Endodermal cell (in vitro differentiated cells): ENCODE data around the gene CLEC18C. TPM values are rescaled to one million over a fixed set of nuclear protein-coding genes. Genes with fewer than 3 reads are reported as not detected.
"Not testable (repeated sequence)": the region's sequence is repeated elsewhere in the genome, so short reads cannot be mapped to it uniquely, and the experiment has no call there.

Experiments used
- DNase-seq: peaks from one replicate; pipeline ENCODE4 v3.0.0-alpha.2; 2017
- H3K27ac ChIP-seq: 2 replicates; pipeline ENCODE4 v1.5.1; 2013; ENCODE audit warnings: mild to moderate bottlenecking, low read depth, low read length, moderate library complexity
- H3K27me3 ChIP-seq: 2 replicates; pipeline ENCODE4 v1.6.1; 2013; ENCODE audit warnings: mild to moderate bottlenecking, low read length, moderate library complexity; ENCODE audit not compliant: insufficient read depth, control insufficient read depth, poor library complexity, severe bottlenecking
- H3K36me3 ChIP-seq: 2 replicates; pipeline ENCODE4 v1.7.0; 2013; ENCODE audit warnings: mild to moderate bottlenecking, low read length, moderate library complexity; ENCODE audit not compliant: control insufficient read depth, insufficient read depth
- H3K4me1 ChIP-seq: one replicate; pipeline ENCODE4 v1.7.0; 2013; ENCODE audit warnings: low read length; ENCODE audit not compliant: control insufficient read depth, insufficient read depth
- H3K4me3 ChIP-seq: 2 replicates; pipeline ENCODE4 v1.5.1; 2013; ENCODE audit warnings: mild to moderate bottlenecking, low read length, moderate library complexity
- H3K9ac ChIP-seq: 2 replicates; pipeline ENCODE4 v1.6.1; 2013; ENCODE audit warnings: mild to moderate bottlenecking, low read length, moderate library complexity; ENCODE audit not compliant: poor library complexity, severe bottlenecking; ENCODE audit errors: extremely low read depth
- H3K9me3 ChIP-seq: 2 replicates; pipeline ENCODE4 v1.6.1; 2013; ENCODE audit warnings: mild to moderate bottlenecking, low read length, moderate library complexity; ENCODE audit not compliant: control insufficient read depth
- H3K27ac Mint-ChIP-seq: 2 replicates; pipeline ENCODE4 v1.8.0; 2020; ENCODE audit warnings: mixed read lengths
- H3K27me3 Mint-ChIP-seq: 2 replicates; pipeline ENCODE4 v1.8.0; 2021; ENCODE audit warnings: mild to moderate bottlenecking, mixed read lengths; ENCODE audit not compliant: insufficient read depth
- H3K36me3 Mint-ChIP-seq: 2 replicates; pipeline ENCODE4 v1.8.0; 2020; ENCODE audit warnings: low read depth, mixed read lengths
- H3K4me1 Mint-ChIP-seq: 2 replicates; pipeline ENCODE4 v1.8.0; 2020; ENCODE audit warnings: mixed read lengths
- H3K4me3 Mint-ChIP-seq: 2 replicates; pipeline ENCODE4 v1.8.0; 2020; ENCODE audit warnings: mild to moderate bottlenecking, moderate library complexity, mixed read lengths
- H3K9me3 Mint-ChIP-seq: 2 replicates; pipeline ENCODE4 v1.8.0; 2020; ENCODE audit warnings: mild to moderate bottlenecking, mixed read lengths
- WGBS, 2 experiments: methylation state at CpG; one replicate each; pipeline versions ENCODE4 v1.1.5 to v1.1.7; 2013; ENCODE audit warnings: missing lambda C conversion rate in 2 of 2, mixed read lengths in 1 of 2; ENCODE audit not compliant: insufficient coverage in 1 of 2, insufficient read length in 1 of 2; 5-methylcytosine and 5-hydroxymethylcytosine counted together
- total RNA-seq, 2 donors: library from RNA; stranded (reverse); fragmentation: NEBNext Ultra II Directional in 1 of 2; extraction: Animal tissue kit (Norgen Biotek cat#: 25700) in 1 of 2; gene quantifications; 2 replicates in 1 of 2; 3 replicates in 1 of 2; pipeline ENCODE4 v1.2.1, GENCODE V29; 2021

The CLEC18C gene
- total RNA-seq, 2 donors from 2014 or later: 0.20 TPM; not detected in 1

DNA sequence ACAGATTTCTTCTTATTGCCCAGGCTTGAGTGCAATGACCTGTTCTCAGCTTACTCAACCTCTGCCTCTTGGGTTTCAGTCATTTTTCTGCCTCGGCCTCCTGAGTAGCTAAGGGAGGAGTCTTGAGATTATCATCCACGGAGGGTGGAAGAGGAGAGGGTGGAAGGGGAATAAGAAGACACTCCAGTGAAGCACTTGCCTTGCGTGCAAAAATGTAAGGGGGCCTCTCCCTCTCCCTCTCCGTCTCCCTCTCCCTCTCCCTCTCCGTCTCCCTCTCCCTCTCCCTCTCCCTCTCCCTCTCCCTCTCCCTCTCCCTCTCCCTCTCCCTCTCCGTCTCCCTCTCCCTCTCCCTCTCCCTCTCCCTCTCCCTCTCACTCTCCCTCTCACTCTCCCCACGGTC is 29.9 kb downstream of the CLEC18C start:
- not testable (repeated sequence) for H3K9ac ChIP-seq, H3K4me3 Mint-ChIP-seq, DNase-seq, H3K27me3 ChIP-seq, H3K27ac ChIP-seq, H3K4me1 ChIP-seq, H3K27ac Mint-ChIP-seq, H3K36me3 ChIP-seq, H3K9me3 ChIP-seq, H3K27me3 Mint-ChIP-seq, H3K4me3 ChIP-seq, H3K4me1 Mint-ChIP-seq
- Mint-ChIP-seq H3K36me3 (peaks cover 26% of the 10 kb centered on the region), H3K9me3 (peaks cover 15% of the 10 kb centered on the region)
- 95 to 100% methylated on average over 1 to 2 of the region's 7 CpGs for WGBS, 2 experiments

- H3K36me3 Mint-ChIP-seq: peaks cover 26% of the 10 kb centered on the region
- H3K9me3 Mint-ChIP-seq: peaks cover 15% of the 10 kb centered on the region
- not testable (repeated sequence) for H3K9me3 ChIP-seq, H3K4me1 Mint-ChIP-seq, H3K4me1 ChIP-seq, H3K9ac ChIP-seq, H3K4me3 ChIP-seq, H3K27me3 Mint-ChIP-seq, H3K36me3 ChIP-seq, H3K27ac Mint-ChIP-seq, H3K4me3 Mint-ChIP-seq, H3K27ac ChIP-seq, H3K27me3 ChIP-seq, DNase-seq
- WGBS, 2 experiments: 99% methylated on average over 8 of the region's 29 CpGs; no CpG with 5 or more reads in 1 of the 2 experiments
Observed at GRCh38 chr16:70204010-70204409, 30.4 kb downstream of the CLEC18C start.

- H3K27ac Mint-ChIP-seq, H3K4me1 Mint-ChIP-seq, H3K27me3 Mint-ChIP-seq, DNase-seq, H3K27me3 ChIP-seq, H3K4me3 Mint-ChIP-seq, H3K4me3 ChIP-seq, H3K9me3 ChIP-seq, H3K9ac ChIP-seq, H3K4me1 ChIP-seq, H3K27ac ChIP-seq, H3K36me3 ChIP-seq: not testable (repeated sequence)
- Mint-ChIP-seq H3K9me3 (peaks cover 15% of the 10 kb centered on the region), H3K36me3 (peaks cover 31% of the 10 kb centered on the region)
- 90% methylated on average over 16 of the region's 46 CpGs; no CpG with 5 or more reads in 1 of the 2 experiments for whole genome bisulfite sequencing, 2 experiments
Observed at GRCh38 chr16:70204668-70205405, 31.2 kb downstream of the CLEC18C start.

DNA sequence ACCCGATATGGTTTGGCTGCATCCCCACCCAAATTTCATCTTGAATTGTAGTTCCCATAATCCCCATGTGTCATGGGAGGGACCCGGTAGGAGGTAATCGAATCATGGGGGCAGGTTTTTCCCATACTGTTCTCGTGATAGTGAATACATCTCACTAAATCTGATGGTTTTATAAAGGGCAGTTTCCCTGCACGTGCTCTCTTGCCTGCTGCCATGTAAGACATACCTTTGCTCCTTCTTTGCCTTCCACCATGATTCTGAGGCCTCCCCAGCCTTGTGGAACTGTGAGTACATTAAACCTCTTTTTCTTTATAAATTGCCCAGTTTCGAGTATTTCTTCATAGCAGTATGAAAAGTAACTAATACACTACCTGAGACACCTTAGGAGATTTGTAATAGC is 32.8 kb downstream of the CLEC18C start:
- H3K27me3 Mint-ChIP-seq, H3K4me1 ChIP-seq, H3K36me3 ChIP-seq, H3K9ac ChIP-seq, H3K27me3 ChIP-seq, H3K27ac Mint-ChIP-seq, H3K27ac ChIP-seq, H3K4me3 Mint-ChIP-seq, H3K4me1 Mint-ChIP-seq, H3K4me3 ChIP-seq, DNase-seq, H3K9me3 ChIP-seq: not testable (repeated sequence)
- Mint-ChIP-seq H3K36me3 (peaks cover 37% of the 10 kb centered on the region), H3K9me3 (peaks cover 15% of the 10 kb centered on the region)
- 100% methylated on average over 1 to 2 of the region's 6 CpGs for WGBS, 2 experiments

GRCh38 chr16:70218586-70218985 is 45.0 kb downstream of the CLEC18C start:
- H3K27ac Mint-ChIP-seq, H3K4me3 ChIP-seq, H3K36me3 ChIP-seq, H3K27me3 ChIP-seq, DNase-seq, H3K4me1 ChIP-seq, H3K9ac ChIP-seq, H3K27me3 Mint-ChIP-seq, H3K27ac ChIP-seq, H3K4me3 Mint-ChIP-seq, H3K9me3 Mint-ChIP-seq, H3K9me3 ChIP-seq, H3K4me1 Mint-ChIP-seq: not testable (repeated sequence)
- H3K36me3 Mint-ChIP-seq: peaks cover 18% of the 10 kb centered on the region
- WGBS, 2 experiments: no CpG with 5 or more reads among the region's 2 CpGs

GRCh38 chr16:70222574-70222973 is 49.0 kb downstream of the CLEC18C start:
- H3K27ac Mint-ChIP-seq, H3K4me1 Mint-ChIP-seq, DNase-seq: not testable (repeated sequence)

GRCh38 chr16:70223216-70223615 is 49.6 kb downstream of the CLEC18C start:
- H3K36me3 Mint-ChIP-seq: peaks cover 32% of the 10 kb centered on the region
- H3K27ac Mint-ChIP-seq, H3K4me3 Mint-ChIP-seq: not testable (repeated sequence)

More at GRCh38 chr16:70222574-70222973, 49.0 kb downstream of the CLEC18C start:
- H3K27ac ChIP-seq, H3K9me3 ChIP-seq, H3K4me1 ChIP-seq, H3K9me3 Mint-ChIP-seq, H3K4me3 Mint-ChIP-seq, H3K9ac ChIP-seq, H3K4me3 ChIP-seq, H3K27me3 ChIP-seq, H3K27me3 Mint-ChIP-seq: not testable (repeated sequence)
- H3K36me3 ChIP-seq: peaks cover 13% of the 10 kb centered on the region
- 100% methylated on average over 1 of the region's 2 CpGs; no CpG with 5 or more reads in 1 of the 2 experiments for WGBS, 2 experiments
- H3K36me3 Mint-ChIP-seq: peaks cover 33% of the 10 kb centered on the region

More at GRCh38 chr16:70223216-70223615, 49.6 kb downstream of the CLEC18C start:
- H3K27me3 ChIP-seq, DNase-seq, H3K9me3 ChIP-seq, H3K9me3 Mint-ChIP-seq, H3K4me3 ChIP-seq, H3K4me1 Mint-ChIP-seq, H3K9ac ChIP-seq, H3K27me3 Mint-ChIP-seq, H3K4me1 ChIP-seq, H3K27ac ChIP-seq: not testable (repeated sequence)
- WGBS, 2 experiments: 100% methylated on average over 1 of the region's 2 CpGs; no CpG with 5 or more reads in 1 of the 2 experiments
- peaks cover 13% of the 10 kb centered on the region for H3K36me3 ChIP-seq
